Chondrocyte (in vitro differentiated cells): ENCODE measurements around the gene EVI5. TPM values are rescaled to one million over a fixed set of nuclear protein-coding genes. Genes with fewer than 3 reads are reported as not detected.

ENCODE experiments used
- DNase-seq: peaks from one replicate; pipeline ENCODE4 v3.0.0; 2021; ENCODE audit warnings: mixed read lengths, low spot score
- H3K27ac Mint-ChIP-seq: one replicate; pipeline ENCODE4 v1.8.0; 2021; ENCODE audit warnings: mild to moderate bottlenecking, moderate library complexity, mixed read lengths; ENCODE audit not compliant: unreplicated experiment
- H3K27me3 Mint-ChIP-seq: 2 replicates; pipeline ENCODE4 v1.8.0; 2021; ENCODE audit warnings: low read depth, mixed read lengths
- H3K36me3 Mint-ChIP-seq: 2 replicates; pipeline ENCODE4 v1.8.0; 2021; ENCODE audit warnings: low read depth, mixed read lengths
- H3K4me1 Mint-ChIP-seq: 2 replicates; pipeline ENCODE4 v1.8.0; 2021; ENCODE audit warnings: low read depth, mild to moderate bottlenecking, mixed read lengths
- H3K4me3 Mint-ChIP-seq: one replicate; pipeline ENCODE4 v1.8.0; 2021; ENCODE audit warnings: mild to moderate bottlenecking, moderate library complexity, mixed read lengths; ENCODE audit not compliant: unreplicated experiment
- H3K9me3 Mint-ChIP-seq: 2 replicates; pipeline ENCODE4 v1.8.0; 2021; ENCODE audit warnings: low read depth, mixed read lengths
- CTCF ChIP-seq: fragments of 200-600 bp; sonication (generic); IDR thresholded peaks from 2 replicates; pipeline ENCODE4 v1.5.0; 2021; ENCODE audit warnings: antibody characterized with exemption, mild to moderate bottlenecking, moderate library complexity
- total RNA-seq: library from RNA; stranded (reverse); gene quantifications from 3 replicates; pipeline ENCODE4 v1.2.1, GENCODE V29; 2021

EVI5 gene
- total RNA-seq, 1 donor from 2014 or later = 66.8 TPM

- H3K4me3 Mint-ChIP-seq = no peak overlapping the region
- no peak for TF ChIP-seq CTCF
- no peaks in the 10 kb centered on the region for H3K36me3 Mint-ChIP-seq
- H3K9me3 Mint-ChIP-seq = no peaks in the 10 kb centered on the region
- no peak for DNase-seq
- H3K27me3 Mint-ChIP-seq = peaks cover 7% of the 10 kb centered on the region
- H3K27ac Mint-ChIP-seq = no peak overlapping the region
- no peaks in the 10 kb centered on the region for H3K4me1 Mint-ChIP-seq
Observed at GRCh38 chr1:92465256-92465647, 319.7 kb downstream of the EVI5 start.

GRCh38 chr1:92464588-92465255 lies 320.2 kb downstream of the EVI5 start:
- H3K27ac Mint-ChIP-seq = no peak overlapping the region
- H3K27me3 Mint-ChIP-seq = peaks cover 7% of the 10 kb centered on the region
- H3K4me3 Mint-ChIP-seq = no peak overlapping the region
- no peak for TF ChIP-seq CTCF
- no peaks in the 10 kb centered on the region for H3K36me3 Mint-ChIP-seq
- H3K9me3 Mint-ChIP-seq = no peaks in the 10 kb centered on the region
- DNase-seq = no peak
- no peaks in the 10 kb centered on the region for H3K4me1 Mint-ChIP-seq

DNA sequence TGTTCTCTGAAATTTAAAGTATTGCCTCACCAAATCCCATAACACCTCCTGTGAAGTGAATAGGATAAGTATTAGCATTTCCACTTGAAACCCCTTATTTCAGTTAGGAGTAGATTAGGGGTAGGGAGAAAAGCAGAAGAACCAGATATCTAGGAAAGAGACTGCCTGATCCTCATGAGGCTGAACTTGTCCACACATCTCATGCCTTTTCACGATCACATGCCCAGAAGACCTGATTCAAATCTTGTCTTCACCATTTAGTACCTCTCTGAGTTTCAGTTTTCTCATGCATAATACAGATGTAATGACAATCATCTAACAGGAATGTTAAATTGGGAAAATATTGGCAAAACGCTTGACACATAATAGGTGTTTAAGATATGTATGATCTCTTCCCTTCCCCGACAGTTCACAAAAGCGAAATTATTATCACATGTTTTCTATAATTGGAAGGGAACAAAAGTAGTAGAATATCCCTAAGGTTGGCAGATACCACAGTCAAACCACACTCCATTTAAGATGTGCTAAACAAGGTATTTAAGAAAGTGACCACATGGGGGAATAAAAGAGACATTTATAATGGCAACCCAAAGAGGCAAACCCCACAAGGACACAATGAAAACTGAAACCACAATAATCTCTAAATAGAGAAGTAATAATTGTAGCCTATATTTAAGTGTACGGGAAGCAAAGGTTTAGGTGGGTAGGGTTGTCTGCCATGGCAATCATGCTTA lies 323.4 kb downstream of the EVI5 start:
- no peak overlapping the region for H3K4me3 Mint-ChIP-seq
- H3K36me3 Mint-ChIP-seq = no peaks in the 10 kb centered on the region
- no peaks in the 10 kb centered on the region for H3K4me1 Mint-ChIP-seq
- H3K27ac Mint-ChIP-seq = no peak overlapping the region
- peaks cover 8% of the 10 kb centered on the region for H3K27me3 Mint-ChIP-seq
- TF ChIP-seq CTCF = peak; percentile 33
- no peak for DNase-seq
- no peaks in the 10 kb centered on the region for H3K9me3 Mint-ChIP-seq

DNA sequence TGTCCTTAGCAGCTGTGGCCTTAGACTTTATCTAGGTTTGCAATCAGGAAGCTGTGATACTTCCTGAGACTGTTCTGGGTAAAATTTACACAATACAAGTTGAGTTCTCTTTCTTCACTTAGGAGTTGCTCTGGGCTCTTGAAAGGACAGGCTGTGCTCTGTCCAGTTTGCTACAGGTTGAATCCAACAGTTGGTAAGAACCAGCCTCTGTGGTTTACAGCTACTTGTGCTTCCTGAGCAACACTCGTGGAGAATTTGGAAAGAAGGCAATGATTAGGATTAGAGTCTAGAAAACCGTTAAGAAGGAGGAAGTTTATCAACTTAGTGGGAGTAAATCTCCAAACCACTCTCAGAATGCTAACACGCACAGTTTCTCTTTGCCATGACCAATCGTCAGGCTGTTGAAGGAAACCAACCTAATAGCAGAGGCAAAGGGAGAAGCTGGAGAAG lies 325.0 kb downstream of the EVI5 start:
- TF ChIP-seq CTCF = no peak
- Mint-ChIP-seq H3K27ac (no peak overlapping the region), H3K9me3 (no peaks in the 10 kb centered on the region), H3K36me3 (no peaks in the 10 kb centered on the region), H3K4me3 (no peak overlapping the region), H3K4me1 (no peaks in the 10 kb centered on the region), H3K27me3 (peaks cover 8% of the 10 kb centered on the region)
- no peak for DNase-seq

Other genes starting within 250 kb of the EVI5 start
- gene RPL5, start 46.9 kb upstream of the EVI5 start, total RNA-seq = 544 to 622 TPM (median 618 TPM) in 3 replicates
- 7.7 to 11.2 TPM (median 10.6 TPM) in 3 replicates for gene DIPK1A, start 176.4 kb upstream of the EVI5 start, total RNA-seq